PC-9 (cell line): ENCODE results near the gene LILRA1.

Source experiments
- CTCF ChIP-seq: fragments of 200-600 bp; sonication (generic); conservative IDR thresholded peaks from 2 replicates; pipeline ENCODE4 v1.6.1; 2017; ENCODE audit warnings: mixed run types, antibody characterized with exemption, mild to moderate bottlenecking, moderate library complexity
- EZH2 ChIP-seq: fragments of 200-600 bp; sonication (generic); IDR thresholded peaks from 2 replicates; pipeline ENCODE4 v1.8.0; 2017; ENCODE audit warnings: antibody characterized with exemption, low read depth

GRCh38 chr19:54552913-54553310 is 40.5 kb upstream of the LILRA1 start:
- TF ChIP-seq EZH2 (no peak), CTCF (no peak)
